Stimulated activated CD4-positive, alpha-beta T cell treated with anti-CD3 and anti-CD28 coated beads, TNF-alpha, amount 100 ng/mL, for 48 hours (primary cell): ENCODE measurements around the gene PIKFYVE.

ENCODE experiments used
- DNase-seq, 3 donors: peaks; one replicate each; pipeline ENCODE4 v3.0.0-alpha.2; 2020; ENCODE audit warnings: low read depth in 3 of 3

The PIKFYVE gene

DNA sequence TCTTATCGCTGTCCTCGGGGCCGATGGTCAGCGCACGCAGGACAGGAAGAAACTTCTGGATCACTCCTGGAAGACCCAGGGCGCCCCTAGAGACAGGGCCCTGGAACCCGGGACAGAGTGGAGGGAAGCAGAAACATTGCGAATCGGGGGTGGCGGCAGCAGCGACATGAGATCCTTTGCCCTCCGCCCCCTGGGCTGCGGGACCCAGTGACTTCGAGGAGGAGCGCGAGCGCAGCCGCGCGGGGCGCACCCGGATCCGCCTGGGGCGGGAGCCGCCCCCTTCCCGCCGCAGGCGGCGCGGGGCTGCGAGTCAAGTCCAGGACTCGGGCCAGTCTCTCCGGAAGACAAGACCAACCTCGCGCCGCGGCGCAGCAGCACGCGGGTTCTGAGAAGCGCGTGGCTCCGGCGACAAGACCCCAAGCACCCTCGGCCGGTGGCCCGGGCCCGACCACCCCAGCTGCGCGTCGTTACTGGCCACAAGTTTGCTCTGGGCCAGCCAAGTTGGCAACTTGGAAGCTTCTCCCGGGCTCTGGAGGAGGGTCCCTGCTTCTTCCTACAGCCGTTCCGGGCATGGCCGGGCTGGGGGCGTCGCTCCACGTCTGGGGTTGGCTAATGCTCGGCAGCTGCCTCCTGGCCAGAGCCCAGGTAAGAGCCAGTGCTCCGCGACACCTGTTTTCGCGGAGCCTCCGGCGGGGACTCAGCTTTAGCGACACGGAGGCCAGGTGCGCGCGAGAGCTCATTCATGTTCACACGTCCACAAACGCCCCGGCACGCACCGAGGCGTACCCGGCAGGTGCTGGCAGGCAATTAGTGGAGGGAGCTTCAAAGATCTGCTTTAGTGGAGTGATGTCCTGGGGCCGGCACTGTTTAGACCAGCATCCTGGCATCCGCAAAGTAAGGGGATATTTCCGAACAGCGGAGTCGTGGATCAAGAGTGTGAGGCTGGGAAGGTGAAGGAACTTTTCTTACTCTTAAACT is 140.7 kb downstream of the PIKFYVE start, which contains the start of gene PTH2R:
Gene PTH2R (plus strand): TSS at position 319 of the 978 bp plus-strand sequence. CDS start 252 bp downstream, at position 571.
- no peak for DNase-seq

DNA sequence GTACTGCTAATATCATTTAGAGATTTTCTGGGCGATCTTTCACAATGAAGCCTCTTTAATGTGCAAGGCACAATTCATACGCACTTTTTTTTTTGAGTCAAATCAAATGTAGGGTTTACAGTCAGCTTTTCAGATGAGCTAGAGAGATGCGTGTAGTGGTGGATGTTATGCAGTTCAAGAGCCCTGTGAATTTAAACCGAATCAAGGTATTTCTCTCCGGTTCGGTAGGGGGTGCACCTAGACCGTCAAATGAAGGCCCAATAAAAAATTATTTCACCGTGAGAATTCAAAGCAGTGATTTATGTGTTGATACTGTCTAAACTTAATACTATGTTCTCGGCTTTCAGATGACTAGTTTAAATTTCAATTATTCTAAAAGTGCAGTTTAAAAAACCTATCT is 141.6 kb downstream of the PIKFYVE start:
- DNase-seq = no peak
